ENCODE measurements around the gene LCAT. TPM values are rescaled to one million over a fixed set of nuclear protein-coding genes. Genes with fewer than 3 reads are reported as not detected.

LCAT gene
- total RNA-seq, 1 donor from 2014 or later, result 31.9 TPM

DNA sequence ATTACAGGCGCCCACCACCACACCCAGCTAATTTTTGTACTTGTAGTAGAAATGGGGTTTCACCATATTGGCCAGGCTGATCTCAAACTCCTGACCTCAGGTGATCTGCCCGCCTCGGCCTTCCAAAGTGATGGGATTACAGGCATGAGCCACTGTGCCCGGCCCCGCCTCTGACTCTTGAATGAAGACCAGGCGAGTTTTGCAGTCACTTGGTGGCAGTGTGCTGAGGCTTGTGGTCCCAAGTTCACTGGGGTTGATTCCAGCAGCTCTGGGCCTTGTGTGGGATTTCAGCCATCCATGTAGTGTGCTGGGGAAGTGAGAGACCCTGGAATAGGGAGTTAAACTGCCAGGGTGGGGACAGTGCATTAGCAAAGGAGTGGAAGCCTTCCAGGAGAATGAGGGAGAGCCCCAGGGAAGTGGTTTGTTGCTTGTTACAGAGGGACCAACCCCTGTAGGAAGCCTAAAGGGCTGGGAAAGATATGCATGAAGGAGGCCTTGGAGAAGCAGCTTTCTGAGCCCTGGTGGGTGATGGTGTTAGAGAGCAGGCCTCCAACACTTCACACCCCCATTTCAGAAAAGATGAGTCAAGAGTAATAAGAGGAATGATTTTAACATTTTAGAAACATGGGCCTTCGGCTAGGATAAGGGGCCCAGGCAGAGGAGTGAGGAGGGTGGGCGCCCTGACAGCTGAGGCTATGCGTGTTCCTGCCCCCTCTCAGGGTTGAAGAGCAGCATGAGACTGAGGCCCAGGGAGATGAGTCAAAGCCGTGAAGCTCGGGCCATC is 36.3 kb downstream of the LCAT start:
- Mint-ChIP-seq H3K4me1 (ENCODE audit: low read depth) (no peaks in the 10 kb centered on the region), H3K4me3 (ENCODE audit: low read depth) (no peak overlapping the region), H3K27me3 (no peaks in the 10 kb centered on the region), H3K27ac (peak overlapping the region; percentile 10), H3K9me3 (ENCODE audit: low read depth) (no peaks in the 10 kb centered on the region), H3K36me3 (ENCODE audit: insufficient read depth) (peaks cover 8% of the 10 kb centered on the region)
- no peak for DNase-seq (ENCODE audit: low spot score, unreplicated experiment)
- TF ChIP-seq, protein P1, sequence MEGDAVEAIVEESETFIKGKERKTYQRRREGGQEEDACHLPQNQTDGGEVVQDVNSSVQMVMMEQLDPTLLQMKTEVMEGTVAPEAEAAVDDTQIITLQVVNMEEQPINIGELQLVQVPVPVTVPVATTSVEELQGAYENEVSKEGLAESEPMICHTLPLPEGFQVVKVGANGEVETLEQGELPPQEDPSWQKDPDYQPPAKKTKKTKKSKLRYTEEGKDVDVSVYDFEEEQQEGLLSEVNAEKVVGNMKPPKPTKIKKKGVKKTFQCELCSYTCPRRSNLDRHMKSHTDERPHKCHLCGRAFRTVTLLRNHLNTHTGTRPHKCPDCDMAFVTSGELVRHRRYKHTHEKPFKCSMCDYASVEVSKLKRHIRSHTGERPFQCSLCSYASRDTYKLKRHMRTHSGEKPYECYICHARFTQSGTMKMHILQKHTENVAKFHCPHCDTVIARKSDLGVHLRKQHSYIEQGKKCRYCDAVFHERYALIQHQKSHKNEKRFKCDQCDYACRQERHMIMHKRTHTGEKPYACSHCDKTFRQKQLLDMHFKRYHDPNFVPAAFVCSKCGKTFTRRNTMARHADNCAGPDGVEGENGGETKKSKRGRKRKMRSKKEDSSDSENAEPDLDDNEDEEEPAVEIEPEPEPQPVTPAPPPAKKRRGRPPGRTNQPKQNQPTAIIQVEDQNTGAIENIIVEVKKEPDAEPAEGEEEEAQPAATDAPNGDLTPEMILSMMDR (IDR thresholded peaks at IDR 0.05; ENCODE audit: unreplicated experiment), result no peak

DNA sequence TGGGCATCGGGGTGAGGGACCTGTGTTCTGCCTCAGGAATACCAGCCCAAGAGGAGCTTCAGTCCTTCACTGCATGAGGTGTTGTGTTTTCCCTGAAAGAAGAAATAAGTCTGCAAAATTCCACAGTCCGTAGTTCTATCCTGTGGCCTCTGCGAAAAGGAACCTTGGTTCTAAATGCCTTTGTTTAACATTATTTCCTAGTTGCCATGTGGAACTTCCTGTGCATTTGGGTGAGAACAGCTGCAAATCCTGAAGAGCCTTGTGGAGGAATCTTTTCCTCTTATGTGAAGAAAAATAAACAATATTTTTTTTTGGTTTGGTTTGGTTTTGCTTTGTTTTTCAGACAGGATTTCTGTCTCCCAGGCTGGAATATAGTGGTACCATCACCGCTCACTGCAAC is 41.1 kb downstream of the LCAT start:
- H3K9me3 Mint-ChIP-seq (ENCODE audit: low read depth), result no peaks in the 10 kb centered on the region
- peak overlapping the region; percentile 60 for H3K27ac Mint-ChIP-seq
- no peaks in the 10 kb centered on the region for H3K27me3 Mint-ChIP-seq
- H3K36me3 Mint-ChIP-seq (ENCODE audit: insufficient read depth), result peaks cover 4% of the 10 kb centered on the region
- H3K4me1 Mint-ChIP-seq (ENCODE audit: low read depth), result no peaks in the 10 kb centered on the region
- DNase-seq (ENCODE audit: low spot score, unreplicated experiment), result no peak
- H3K4me3 Mint-ChIP-seq (ENCODE audit: low read depth), result no peak overlapping the region
- TF ChIP-seq, protein P1 (IDR thresholded peaks at IDR 0.05; ENCODE audit: unreplicated experiment), result no peak

DNA sequence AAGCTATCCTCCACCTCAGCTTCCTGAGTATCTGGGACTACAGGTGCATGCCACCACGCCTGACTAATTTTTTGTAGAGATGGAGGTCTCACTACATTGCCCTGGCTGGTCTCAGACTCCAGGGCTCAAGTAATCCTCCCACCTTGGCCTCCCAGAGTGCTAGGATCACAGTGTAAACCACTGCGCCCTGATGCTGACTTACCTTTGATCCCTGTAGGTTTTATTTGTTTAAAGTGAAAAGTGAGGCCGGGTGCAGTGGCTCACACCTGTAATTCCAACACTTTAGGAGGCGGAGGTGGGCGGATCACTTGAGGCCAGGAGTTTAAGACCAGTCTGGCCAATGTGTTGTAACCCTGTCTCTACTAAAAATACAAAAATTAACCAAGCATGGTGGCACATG is 42.2 kb downstream of the LCAT start:
- H3K9me3 Mint-ChIP-seq (ENCODE audit: low read depth), result no peaks in the 10 kb centered on the region
- H3K4me3 Mint-ChIP-seq (ENCODE audit: low read depth), result no peak overlapping the region
- H3K36me3 Mint-ChIP-seq (ENCODE audit: insufficient read depth), result peaks cover 6% of the 10 kb centered on the region
- TF ChIP-seq, protein P1 (IDR thresholded peaks at IDR 0.05; ENCODE audit: unreplicated experiment), result no peak
- H3K4me1 Mint-ChIP-seq (ENCODE audit: low read depth), result no peaks in the 10 kb centered on the region
- H3K27ac Mint-ChIP-seq, result no peak overlapping the region
- no peaks in the 10 kb centered on the region for H3K27me3 Mint-ChIP-seq
- no peak for DNase-seq (ENCODE audit: low spot score, unreplicated experiment)

DNA sequence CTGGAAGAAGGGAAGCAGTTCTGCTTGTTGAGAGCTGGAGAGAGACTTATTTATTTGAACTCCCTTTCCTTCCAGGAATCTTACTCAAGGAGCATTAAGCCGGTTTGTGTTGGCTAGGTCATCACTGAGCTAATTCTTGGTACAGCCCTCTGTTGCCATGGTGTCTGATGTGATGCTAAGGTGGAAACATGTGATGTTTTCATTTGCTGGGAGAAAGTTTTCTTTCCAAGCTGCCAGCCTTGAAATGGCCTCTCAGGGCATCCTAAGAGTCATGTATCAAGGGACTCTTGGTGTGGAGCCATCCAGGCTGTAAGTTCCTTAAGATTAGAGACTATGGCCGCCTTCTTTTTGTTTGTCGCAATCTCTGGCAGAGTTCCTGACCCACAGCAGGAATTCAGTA is 46.7 kb downstream of the LCAT start:
- no peaks in the 10 kb centered on the region for H3K9me3 Mint-ChIP-seq (ENCODE audit: low read depth)
- H3K36me3 Mint-ChIP-seq (ENCODE audit: insufficient read depth), result peaks cover 2% of the 10 kb centered on the region
- DNase-seq (ENCODE audit: low spot score, unreplicated experiment), result no peak
- TF ChIP-seq, protein P1 (IDR thresholded peaks at IDR 0.05; ENCODE audit: unreplicated experiment), result no peak
- H3K27ac Mint-ChIP-seq, result no peak overlapping the region
- no peaks in the 10 kb centered on the region for H3K27me3 Mint-ChIP-seq
- no peak overlapping the region for H3K4me3 Mint-ChIP-seq (ENCODE audit: low read depth)
- H3K4me1 Mint-ChIP-seq (ENCODE audit: low read depth), result peaks cover 20% of the 10 kb centered on the region

DNA sequence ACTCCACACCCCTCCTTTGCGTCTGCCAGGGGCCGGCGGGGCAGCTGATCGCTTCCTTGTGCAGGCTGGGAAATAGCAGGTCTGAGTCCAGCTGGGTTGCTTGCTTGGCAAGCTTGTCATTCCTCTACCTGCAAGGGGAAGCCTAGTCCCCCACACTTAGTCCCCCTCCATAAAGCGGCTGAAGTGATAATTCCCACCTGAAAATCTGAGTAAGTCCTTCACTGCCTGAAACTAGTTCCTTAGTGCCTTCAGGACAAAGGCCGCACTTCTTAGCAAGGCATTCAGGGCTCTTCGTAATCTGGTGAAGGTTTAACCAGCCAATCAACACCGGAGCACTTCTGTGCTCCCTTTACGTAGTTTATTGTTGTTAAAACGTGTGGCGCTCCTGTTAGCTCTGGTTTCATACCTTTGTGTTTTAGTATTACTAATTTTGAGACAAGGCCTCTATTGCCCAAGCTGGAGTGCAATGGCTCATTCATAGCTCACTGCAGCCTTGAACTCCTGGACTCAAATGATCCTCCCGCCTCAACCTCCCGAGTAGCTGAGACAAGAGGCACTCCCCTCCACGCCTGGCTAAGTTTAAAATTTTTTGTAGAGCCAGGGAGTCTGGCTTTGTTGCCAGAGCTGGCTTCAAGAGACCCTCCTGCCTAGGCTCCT is 50.0 kb downstream of the LCAT start:
- H3K36me3 Mint-ChIP-seq (ENCODE audit: insufficient read depth), result peaks cover 2% of the 10 kb centered on the region
- TF ChIP-seq, protein P1 (IDR thresholded peaks at IDR 0.05; ENCODE audit: unreplicated experiment), result no peak
- peak overlapping the region; percentile 99 for H3K27ac Mint-ChIP-seq
- peaks cover 24% of the 10 kb centered on the region for H3K4me1 Mint-ChIP-seq (ENCODE audit: low read depth)
- H3K9me3 Mint-ChIP-seq (ENCODE audit: low read depth), result no peaks in the 10 kb centered on the region
- no peak for DNase-seq (ENCODE audit: low spot score, unreplicated experiment)
- peak overlapping the region; percentile 94 for H3K4me3 Mint-ChIP-seq (ENCODE audit: low read depth)
- H3K27me3 Mint-ChIP-seq, result no peaks in the 10 kb centered on the region

All from progenitor cell of endocrine pancreas (in vitro differentiated cells).